Left kidney (tissue), 2 donors: ENCODE measurements around the gene CLOCK. TPM values are rescaled to one million over a fixed set of nuclear protein-coding genes. Genes with fewer than 3 reads are reported as not detected.

Experiments
- DNase-seq: peaks from one replicate; pipeline ENCODE4 v3.0.0-alpha.2; 2013
- polyA plus RNA-seq: library from polyadenylated mRNA; unstranded; fragments of 120-200 nt; gene quantifications from one replicate; pipeline ENCODE4 v1.2.1, GENCODE V29; 2013; ENCODE audit not compliant: insufficient read length

The CLOCK gene
- polyA plus RNA-seq, 1 donor = 25.4 TPM

DNA sequence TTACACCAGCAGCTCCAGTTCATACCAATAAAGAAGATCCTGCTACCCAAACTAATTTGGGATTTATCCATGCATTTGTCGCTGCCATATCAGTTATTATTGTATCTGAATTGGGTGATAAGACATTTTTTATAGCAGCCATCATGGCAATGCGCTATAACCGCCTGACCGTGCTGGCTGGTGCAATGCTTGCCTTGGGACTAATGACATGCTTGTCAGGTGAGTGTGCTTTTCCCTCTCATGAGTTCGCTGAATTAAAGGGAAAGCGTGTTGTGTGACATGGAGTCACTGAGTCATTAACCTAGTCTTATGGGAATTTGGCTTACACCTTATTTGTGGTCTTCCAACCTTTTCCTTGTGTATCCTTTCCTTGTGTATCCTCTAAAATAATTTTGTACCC is 135.1 kb downstream of the CLOCK start:
- no peak for DNase-seq

DNA sequence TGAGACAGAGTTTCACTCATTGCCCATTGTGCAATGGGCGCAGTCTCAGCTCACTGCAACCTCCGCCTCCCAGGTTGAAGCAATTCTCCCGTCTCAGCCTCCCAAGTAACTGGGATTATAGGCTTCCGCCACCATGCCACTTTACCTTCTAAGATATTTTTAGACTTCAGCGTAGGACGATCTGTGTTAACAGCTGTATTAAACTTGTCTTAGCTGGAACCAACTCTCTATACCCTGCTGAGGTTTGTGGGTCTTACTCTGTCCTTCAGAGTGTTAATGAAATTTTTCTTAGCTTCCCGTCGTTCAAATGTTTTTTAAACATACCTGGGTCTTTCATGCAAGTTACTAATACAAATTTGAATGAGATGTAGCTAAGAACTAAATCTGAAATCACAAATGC is 136.3 kb downstream of the CLOCK start:
- no peak for DNase-seq

DNA sequence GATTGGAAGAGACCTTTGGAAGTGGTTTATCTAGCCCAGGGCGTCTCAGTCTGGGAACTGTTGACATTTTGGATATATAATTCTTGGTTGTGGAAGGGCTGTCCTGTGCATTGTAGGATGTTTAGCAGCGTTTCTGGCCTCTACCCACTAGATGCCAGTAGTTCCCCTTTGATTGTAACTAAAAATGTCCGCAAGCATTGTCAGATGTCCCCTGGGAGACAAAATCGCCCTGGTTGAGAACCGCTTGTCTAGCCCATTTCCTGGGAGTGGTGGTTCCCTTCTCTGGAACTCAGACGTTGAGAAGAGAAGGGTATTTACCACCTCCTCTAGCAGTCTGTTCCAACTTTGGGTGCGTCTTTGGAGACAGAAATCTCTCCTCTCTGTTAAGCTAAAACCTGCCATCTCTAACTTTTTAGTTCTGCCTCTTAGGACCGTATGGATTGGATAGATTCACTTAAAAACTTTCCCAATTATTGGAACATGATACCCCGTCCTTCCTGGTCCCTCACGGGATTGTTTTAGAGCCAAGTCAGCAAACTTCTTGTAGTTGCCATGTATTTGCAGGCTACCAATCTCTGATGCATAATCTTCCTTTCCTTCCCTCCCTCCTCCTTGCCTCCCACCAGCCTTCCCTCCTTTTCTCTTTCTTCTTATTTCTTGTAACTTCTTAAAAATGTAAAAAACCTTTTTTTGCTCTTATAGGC is 137.1 kb downstream of the CLOCK start:
- no peak for DNase-seq

DNA sequence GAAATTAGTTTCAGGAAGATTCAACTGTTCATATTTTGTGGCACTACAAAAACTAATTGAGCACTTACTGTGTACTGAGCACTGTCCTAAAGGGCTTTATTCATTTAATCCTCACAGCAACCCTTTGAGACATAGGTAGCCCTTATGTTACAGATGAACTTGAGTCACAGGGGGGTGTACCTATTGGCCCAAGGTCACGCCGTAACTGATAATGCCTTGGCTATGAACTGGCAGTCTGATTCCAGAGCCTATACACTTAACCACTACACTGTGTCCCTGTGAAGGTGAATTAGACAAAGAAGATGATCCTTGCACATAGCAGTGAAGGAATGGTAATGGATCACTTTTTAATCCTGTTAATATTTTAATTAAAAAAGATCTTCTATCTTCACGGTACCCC is 138.9 kb downstream of the CLOCK start:
- no peak for DNase-seq

DNA sequence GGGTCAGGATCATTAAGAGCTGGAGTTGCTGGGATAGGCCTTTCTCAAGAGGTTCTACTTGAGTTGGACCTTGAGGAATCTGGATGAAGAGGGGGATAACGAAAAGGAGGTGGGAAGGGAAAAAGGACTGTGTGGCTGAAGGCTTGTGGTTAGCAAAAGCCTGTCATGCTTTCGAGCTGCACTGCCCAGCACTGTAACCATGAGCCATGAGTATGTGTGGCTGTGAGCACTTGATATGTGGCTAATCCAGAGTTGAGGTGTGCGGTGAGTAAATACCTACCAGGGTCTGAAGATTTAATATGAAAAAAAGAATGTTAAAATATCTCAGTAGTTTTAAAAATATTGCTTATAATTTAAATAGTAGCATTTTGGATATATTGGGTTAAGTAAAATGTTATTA is 139.6 kb downstream of the CLOCK start:
- DNase-seq = no peak

DNA sequence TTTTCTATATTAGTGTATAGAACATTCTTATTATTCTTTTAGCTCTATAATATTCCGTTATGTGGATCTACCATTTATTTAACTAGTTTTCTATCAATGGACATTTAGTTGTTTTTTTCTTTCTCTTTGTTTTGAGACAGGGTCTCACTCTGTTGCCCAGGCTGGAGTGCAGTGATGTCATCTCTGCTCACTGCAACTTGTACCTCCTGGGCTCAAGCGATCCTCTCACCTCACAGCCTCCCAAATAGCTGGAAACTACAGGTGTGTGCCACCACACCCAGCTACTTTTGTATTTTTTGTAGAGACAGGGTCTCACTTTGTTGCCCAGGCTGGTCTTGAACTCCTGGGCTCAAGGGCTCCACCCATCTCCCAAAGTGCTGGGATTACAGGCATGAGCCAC is 140.2 kb downstream of the CLOCK start:
- DNase-seq = no peak

DNA sequence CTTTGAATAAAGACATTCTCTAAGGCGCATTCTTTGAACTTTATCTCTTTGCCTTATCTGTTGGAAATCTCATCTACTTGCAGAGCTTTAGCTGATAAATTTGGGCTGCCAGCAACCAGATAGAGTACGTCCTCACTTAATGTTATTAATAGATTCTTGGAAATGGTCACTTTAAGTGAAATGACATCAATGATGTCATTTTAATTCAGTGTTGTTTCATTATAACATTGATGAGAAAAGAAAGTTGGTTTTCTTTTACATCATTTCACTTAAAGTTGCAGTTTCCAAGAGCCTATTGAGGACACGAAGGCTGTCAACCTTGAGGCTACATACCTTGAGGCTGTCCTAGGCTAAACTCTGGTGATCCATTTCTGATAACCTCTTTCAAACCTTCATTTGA is 141.6 kb downstream of the CLOCK start:
- no peak for DNase-seq

DNA sequence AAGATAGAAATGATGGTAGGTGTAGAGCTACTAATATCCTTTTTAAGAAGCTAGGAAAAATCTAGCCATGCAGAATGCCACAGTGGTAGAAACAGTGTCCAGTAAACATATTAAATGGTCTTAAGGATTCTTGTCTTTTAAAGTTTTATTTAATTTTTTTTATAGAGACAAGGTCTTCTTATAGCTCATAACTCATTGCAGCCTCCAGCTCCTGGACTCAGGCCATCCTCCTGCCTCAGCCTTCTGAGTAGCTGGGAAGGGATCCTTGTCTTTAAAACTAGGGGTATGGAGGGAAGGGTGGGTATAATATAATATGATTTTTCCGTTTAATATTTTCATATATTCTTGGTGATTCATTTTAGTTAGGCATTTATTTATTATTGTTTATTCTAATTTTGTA is 147.1 kb downstream of the CLOCK start:
- DNase-seq = no peak

DNA sequence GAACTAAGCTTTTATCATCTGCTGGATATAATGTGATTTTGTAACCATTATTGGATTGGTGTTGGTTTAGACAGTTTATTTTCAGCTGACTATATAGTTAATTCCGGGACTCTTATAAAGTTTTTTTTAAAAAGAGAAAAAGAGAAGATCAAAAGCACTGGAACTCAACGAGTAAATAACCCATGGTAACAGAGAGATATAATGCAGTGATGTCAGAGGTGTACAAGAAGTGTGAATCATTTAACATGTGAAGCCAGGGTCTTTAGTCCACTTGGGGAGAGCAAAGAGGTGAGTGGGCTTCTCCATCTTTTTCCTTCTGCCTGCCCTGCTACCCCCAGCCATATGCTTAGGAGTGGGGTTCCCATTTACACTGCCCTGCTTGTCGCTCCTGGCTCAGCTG is 147.7 kb downstream of the CLOCK start:
- no peak for DNase-seq

DNA sequence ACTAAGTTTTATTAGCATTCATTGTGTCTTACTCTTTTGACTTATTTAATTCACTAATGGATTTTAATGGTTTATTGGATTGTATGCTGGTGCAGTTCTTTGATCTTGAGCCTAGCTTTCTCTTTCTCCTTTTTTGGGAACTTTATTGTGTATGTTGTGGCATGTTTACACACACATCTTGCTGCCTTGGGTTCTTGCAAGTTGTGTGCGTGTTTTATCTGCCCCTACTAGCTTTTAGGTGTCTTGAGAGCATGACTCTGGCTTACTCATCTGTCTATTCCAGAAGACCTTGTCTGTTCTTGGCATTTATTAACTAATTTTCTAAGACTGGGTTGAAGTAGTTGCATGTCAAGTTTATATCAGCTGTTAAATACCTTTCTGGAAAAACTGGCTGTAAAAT is 148.2 kb downstream of the CLOCK start:
- DNase-seq = no peak

DNA sequence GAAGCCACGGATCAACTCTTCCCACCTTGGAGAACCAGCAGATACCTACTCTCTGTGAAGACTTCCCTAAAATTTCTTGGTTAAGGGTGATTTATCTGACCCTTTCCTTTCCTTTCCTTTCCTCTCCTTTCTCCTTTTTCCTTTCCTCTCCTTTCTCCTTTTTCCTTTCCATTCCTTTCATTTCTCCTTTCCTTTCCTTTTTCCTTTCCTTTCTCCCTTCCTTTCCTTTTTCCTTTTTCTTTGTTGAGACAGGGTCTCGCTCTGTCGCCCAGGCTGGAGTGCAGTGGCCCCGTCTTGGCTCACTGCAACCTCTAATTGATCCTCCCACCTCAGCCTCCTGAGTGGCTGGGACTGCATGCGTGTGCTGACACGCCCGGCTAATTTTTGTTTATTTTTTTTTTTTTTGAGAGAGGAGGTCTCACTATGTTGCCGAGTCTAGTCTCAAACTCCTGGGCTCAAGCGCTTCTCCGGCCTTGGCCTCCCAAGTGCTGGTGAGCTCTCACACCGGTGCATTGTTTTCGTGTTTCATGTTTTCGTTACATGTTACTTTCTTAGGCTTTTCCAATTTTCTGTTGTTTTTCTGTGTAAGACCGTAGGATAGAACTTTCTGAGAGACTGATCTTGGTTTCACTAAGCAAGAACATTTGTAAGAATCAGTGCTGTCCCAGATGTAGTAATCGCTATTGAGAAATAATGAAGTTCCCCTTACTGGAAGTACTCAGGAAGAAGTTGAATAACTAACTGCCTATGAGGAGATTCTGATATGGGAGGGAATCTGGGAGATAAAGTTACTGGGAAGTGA is 149.0 kb downstream of the CLOCK start:
- DNase-seq = no peak

DNA sequence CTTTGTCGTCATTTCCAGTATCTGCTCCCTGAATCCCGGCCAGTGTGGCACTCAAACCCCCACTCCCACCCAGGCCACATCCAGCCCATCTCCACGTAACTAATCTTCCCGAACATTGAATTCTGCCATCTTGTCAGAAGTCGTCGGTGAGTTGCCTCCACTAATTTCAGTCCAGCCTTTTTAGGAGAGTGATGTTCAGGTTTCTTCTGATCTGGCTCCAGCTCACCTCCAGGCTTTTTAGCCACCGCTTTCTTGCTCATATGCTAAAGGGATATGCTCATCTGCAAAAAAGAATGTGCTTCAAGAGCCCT is 149.6 kb downstream of the CLOCK start:
- DNase-seq = peak; percentile 35

DNA sequence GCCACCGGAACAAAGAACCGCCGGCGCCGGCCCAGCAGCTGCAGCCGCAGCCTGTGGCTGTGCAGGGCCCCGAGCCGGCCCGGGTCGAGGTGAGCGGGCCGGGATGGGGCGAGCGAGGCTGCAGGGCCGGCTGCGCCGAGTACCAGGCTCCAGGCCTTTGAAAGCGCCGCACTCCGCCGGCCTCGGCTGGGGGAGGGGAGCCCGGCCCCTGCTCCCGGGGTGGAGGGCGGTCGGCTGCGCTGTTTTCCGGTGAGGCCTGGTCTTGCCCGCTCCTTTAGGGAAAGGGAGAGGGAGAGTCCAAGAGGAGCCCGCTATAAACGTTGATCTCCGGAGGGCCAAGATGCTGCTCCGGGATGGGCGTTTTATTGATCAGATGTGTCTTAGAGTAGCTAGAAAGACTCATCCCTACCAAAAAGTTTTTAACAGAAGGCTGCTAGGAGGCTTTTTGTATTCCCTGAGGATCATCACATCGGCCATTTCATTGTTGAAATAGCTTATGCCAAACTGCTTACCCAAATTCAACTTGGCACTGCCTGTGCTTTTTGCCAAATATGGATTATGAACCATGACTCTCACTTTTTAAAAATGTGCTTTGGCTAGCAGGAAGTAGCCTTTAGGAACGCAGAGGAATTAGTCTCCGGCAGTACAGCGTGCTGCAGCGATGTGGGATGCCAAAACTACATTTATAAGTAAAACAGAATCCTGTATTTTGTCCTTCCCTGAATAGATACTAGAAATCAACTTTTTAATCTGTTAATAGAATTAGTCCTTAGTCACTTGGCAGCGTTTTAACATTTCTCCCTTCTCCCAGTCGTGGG is 150.2 kb downstream of the CLOCK start:
- peak; percentile 56 for DNase-seq

DNA sequence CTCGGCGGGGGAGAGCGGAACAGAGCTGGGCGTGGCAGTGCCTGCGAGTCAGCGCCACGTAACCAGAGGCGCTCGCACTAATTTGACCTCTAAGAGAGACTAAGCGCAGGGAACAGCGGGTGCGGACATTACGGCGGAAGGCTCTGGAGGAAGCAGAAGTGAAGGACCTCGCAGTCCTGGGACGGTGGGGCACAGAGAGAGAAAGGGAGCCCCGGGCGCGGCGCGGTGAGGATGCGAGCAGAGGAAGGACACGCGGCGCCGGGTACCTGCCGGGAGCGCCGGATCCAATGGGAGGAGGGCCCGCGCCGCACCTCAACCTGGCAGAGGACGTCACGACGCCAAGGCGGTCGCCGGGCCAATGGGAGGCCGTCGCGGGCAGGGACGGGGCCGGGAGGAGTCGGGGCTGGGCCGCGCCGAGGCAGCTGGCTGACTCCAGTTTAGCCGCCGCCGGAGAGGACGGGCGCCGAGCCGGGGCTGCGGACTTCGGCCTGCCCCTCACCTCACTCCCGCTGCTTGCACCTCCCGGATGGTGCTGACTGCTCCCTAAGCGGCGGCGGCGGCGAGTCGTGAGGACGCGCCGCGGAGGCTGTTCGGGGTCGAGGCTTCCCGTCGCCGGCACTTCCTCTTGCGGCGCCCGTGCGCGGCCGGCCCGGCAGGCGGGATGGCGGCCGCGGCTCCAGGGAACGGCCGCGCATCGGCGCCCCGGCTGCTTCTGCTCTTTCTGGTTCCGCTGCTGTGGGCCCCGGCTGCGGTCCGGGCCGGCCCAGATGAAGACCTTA is 151.0 kb downstream of the CLOCK start, which contains the start of gene TMEM165:
TMEM165 (plus strand) TSS at position 429 of the 779 bp plus-strand sequence; CDS start at position 662, 233 bp downstream.
- peak; percentile 84 for DNase-seq

DNA sequence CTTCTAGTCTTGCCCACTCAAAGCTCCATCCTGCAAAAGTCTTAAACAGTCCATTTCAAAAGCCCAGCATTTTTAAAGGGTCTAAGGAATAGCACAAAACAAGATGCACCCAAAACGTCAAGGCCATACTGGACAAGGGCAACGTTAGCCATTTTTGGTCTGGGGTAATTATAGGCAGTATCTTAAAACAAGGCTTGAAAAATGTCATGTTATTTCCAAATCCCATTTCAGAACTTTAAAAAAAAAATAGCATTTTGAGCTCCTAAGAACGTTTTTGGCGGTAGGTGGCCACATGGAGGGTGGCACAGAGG is 151.5 kb downstream of the CLOCK start:
- DNase-seq = no peak

DNA sequence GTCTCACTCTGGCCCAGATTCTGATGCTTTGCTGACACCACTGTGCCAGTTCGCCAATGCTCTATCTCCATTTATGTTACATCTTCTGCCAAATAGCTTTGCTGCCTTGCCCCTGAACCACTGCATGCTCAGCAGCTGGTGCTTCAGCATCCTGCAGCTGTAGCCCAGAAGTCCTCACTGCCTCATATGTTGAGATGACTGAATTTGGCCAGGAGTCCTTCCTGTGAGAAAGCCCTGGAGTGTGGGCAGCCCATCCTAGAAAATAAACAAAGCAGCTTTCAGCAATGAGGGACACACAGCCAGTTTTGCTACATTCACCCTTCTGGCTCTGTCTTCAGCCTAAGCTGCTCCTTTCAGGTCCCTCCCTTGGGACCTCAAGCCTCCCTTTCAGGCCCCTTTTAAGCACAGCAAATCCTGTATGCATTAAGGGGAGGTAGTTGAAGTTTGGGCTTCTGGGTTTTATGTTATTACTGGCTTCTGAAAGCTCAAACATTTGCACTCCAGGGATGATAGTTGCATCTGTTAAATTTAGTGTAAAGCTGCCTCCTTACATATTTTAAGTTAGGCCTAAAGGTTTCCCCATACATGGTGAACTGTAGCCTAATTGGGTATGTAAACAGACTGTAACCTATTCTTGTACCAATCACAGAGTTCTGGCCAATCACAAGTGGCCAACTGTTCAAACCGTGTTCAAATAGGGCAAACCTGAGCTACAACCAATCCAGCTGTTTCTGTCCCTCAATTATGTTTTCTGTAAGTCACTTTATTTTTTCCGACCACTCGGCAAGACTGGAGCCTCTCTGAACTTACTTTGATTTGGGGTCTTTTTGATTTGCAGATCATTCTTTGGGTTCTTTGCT is 153.0 kb downstream of the CLOCK start:
- DNase-seq = no peak

DNA sequence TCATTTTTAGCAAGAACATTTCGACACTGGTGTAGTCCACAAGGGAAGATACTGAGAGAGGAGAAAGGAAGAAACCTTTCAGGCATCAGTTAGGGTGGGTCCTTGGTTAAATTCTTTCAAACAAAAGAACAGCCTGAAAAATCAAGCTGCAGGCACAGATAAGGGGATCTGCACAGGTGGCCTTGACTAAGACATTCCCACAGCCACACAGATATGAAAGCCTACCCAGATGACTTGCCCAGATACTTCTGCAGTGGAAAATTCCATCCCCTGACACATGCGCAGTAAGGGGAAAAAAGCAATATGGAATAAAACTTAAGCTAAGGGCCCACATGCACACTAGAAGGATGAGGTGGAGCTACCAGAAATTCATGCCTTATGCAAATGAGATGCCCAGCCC is 159.9 kb downstream of the CLOCK start:
- no peak for DNase-seq

DNA sequence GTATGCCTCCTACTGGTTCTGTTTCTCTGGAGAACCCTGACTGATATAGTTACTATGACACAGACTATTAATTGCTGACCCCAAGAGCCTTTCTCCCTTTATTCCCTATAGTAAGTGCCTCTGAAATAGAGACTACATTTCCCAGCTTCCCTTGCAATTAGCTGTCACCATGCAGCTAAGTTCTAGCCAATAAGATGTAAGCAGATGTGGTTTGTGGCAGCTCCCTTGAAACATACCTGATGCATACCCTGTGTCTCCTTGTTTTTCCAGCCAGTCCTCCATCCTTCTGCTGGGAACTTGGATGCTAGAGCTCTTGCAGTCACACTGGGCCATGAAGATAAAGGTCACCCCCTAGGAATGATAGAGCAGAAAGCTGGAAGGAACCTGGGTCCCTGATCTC is 160.6 kb downstream of the CLOCK start:
- no peak for DNase-seq

DNA sequence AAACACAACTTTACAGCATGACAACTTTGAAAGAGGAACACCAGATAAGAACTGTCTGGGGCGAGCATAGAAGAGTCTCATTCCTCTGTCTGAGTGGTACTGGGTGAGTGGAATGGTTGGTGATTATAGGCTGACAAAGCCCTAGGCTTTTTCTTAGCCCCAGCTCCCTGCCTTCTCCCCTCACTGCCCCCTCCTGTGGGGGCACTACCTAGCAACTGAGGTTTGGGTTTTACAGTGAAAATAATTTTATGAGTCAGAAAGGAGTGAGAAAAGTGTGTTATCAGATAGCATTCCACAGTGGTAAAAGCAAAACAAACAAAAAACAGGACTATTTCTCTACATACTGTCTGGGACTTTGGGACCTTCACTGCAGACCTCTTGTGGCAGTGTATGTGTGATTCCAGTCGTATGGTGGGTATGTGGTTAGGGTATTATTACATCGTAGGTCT is 161.5 kb downstream of the CLOCK start:
- DNase-seq = no peak

DNA sequence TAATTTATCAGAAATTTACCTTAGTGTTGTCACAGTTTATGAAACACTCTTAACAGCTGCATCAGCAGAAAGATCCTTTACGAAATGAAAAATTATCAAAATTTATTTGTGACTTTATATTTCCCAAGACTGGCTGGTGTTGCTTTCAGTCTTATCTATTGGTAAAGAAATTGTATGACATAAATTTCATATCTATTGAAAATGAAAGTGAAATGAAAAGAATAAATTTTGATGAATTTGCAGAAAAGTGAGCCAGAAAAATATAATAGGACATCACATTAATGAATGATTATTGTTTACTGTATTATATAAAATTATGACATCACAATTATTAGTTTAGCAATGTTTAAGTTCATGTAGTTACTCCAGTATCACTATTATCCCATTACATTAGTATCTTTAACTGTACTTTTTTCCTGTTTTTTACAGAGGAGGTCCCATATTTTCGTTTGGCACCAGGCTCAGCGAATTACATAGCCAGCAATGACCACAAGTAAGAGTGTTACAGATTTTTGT is 164.2 kb downstream of the CLOCK start:
- no peak for DNase-seq

DNA sequence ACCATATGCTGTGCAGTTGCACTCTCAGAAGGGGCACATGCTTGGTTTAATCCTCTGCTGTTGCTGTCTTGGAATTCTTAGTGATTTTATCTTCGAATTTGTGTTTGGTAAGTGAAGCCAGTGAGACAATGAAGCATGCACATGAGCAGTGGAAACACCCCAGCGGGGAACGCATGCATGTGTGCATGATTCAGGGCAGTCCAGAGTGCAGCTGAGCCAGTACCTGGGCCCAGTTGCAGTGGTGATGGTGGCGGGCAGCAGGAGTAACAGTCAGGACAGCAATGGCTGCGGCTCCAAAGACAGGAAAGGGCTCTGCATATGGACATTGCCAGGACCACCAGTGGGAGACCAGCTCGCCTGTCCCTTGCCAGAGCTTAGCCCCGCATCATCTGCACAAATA is 165.2 kb downstream of the CLOCK start:
- DNase-seq = no peak
